Measurements from ENCODE around the gene GLP2R.

GLP2R gene

DNA sequence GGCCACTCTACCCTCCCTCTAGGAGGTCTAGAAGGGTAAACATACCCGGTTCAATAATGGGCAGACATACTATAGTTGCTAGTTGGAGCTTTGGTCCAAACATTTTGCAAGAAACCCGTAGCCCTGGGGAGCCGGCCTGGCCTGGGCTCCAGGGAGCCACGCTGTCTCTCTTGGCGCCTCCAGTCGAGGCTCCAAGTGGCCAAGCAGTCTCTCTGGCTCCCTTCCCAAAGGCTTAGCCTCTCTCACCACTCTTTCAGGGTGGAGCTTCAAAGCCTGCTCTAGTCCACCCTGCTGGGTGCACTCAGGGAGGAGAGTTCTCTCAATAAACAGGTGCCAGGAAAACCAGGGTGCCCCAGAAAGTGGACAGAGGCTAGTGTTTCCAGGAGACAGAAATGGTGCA lies 47.1 kb downstream of the GLP2R start:
- H3K4me3 ChIP-seq (ENCODE audit: low read depth, low read length): no peak overlapping the region
- POLR2A ChIA-PET: no interaction called here

GRCh38 chr17:9874722-9875121 lies 49.0 kb downstream of the GLP2R start:
- CTCF ChIA-PET: interaction anchor here (0.6 to 2.2 kb wide), 8 partner anchors 9 to 351 kb away, joined by 3 to 16 read pairs (median 4); no protein-coding TSS in a partner anchor

More for the DNA sequence above, 47.1 kb downstream of the GLP2R start:
- CTCF ChIA-PET: interaction anchor here (0.7 to 2.2 kb wide), 4 partner anchors 17 to 1706 kb away, joined by 3 to 16 read pairs (median 4); no protein-coding TSS in a partner anchor
- Histone ChIP-seq H3K27ac (ENCODE audit: extremely low read depth, low read depth, low read length) (no peak overlapping the region), H3K36me3 (ENCODE audit: control insufficient read depth in 2 of 2, insufficient read depth in 1 of 2, low read length in 2 of 2) (no peaks in the 10 kb centered on the region), H3K4me1 (ENCODE audit: control insufficient read depth, insufficient read depth, low read length) (no peaks in the 10 kb centered on the region), H3K9me3 (ENCODE audit: control insufficient read depth, insufficient read depth, low read depth, low read length) (no peaks in the 10 kb centered on the region)
- TF ChIP-seq, protein P1, sequence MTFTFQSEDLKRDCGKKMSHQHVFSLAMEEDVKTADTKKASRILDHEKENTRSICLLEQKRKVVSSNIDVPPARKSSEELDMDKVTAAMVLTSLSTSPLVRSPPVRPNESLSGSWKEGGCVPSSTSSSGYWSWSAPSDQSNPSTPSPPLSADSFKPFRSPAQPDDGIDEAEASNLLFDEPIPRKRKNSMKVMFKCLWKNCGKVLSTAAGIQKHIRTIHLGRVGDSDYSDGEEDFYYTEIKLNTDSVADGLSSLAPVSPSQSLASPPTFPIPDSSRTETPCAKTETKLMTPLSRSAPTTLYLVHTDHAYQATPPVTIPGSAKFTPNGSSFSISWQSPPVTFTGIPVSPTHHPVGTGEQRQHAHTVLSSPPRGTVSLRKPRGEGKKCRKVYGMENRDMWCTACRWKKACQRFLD (tag by site-specific recombination; IDR thresholded peaks at IDR 0.05): no peak
- no peak for TF ChIP-seq HOXD13 (CRISPR knock-in tag; IDR thresholded peaks at IDR 0.05; ENCODE audit: borderline replicate concordance)
- TF ChIP-seq ZNF555 (tag by site-specific recombination; conservative IDR thresholded peaks at IDR 0.05): no peak
- TF ChIP-seq IKZF3 (tag by site-specific recombination; IDR thresholded peaks at IDR 0.05): no peak
- TF ChIP-seq, protein P2, sequence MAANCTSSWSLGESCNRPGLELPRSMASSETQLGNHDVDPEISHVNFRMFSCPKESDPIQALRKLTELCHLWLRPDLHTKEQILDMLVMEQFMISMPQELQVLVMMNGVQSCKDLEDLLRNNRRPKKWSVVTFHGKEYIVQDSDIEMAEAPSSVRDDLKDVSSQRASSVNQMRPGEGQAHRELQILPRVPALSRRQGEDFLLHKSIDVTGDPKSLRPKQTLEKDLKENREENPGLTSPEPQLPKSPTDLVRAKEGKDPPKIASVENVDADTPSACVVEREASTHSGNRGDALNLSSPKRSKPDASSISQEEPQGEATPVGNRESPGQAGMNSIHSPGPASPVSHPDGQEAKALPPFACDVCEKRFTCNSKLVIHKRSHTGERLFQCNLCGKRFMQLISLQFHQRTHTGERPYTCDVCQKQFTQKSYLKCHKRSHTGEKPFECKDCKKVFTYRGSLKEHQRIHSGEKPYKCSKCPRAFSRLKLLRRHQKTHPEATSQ (tag by site-specific recombination; IDR thresholded peaks at IDR 0.05): no peak
- TF ChIP-seq FEZF1 (tag by site-specific recombination; IDR thresholded peaks at IDR 0.05): no peak
- TF ChIP-seq ZNF530 (tag by site-specific recombination; IDR thresholded peaks at IDR 0.05; ENCODE audit: low read depth): no peak
- TF ChIP-seq ZNF398 (tag by site-specific recombination; IDR thresholded peaks at IDR 0.05): no peak
- no peak for TF ChIP-seq ZNF157 (tag by site-specific recombination; IDR thresholded peaks at IDR 0.05)
- TF ChIP-seq ZBTB8A (tag by site-specific recombination; IDR thresholded peaks at IDR 0.05): no peak
- TF ChIP-seq ZNF747 (tag by site-specific recombination; IDR thresholded peaks at IDR 0.05): no peak
- TF ChIP-seq ZBTB20 (tag by site-specific recombination; IDR thresholded peaks at IDR 0.05): no peak
- no peak for TF ChIP-seq ZNF341 (tag by site-specific recombination; IDR thresholded peaks at IDR 0.05; ENCODE audit: low read depth)
- no peak for TF ChIP-seq PRDM1 (tag by site-specific recombination; IDR thresholded peaks at IDR 0.05)

More at GRCh38 chr17:9874722-9875121, 49.0 kb downstream of the GLP2R start:
- no peak overlapping the region for H3K27ac ChIP-seq (ENCODE audit: extremely low read depth, low read depth, low read length)
- POLR2A ChIA-PET: no interaction called here
- TF ChIP-seq KLF1 (tag by site-specific recombination; IDR thresholded peaks at IDR 0.05) (no peak), ZNF626 (tag by site-specific recombination; IDR thresholded peaks at IDR 0.05) (no peak), GFI1B (tag by site-specific recombination; IDR thresholded peaks at IDR 0.05) (no peak), KLF10 (tag by site-specific recombination; IDR thresholded peaks at IDR 0.05) (no peak), ZNF560 (tag by site-specific recombination; IDR thresholded peaks at IDR 0.05; ENCODE audit: borderline replicate concordance) (no peak), ZNF521 (tag by site-specific recombination; IDR thresholded peaks at IDR 0.05) (no peak)
- TF ChIP-seq, protein P3, sequence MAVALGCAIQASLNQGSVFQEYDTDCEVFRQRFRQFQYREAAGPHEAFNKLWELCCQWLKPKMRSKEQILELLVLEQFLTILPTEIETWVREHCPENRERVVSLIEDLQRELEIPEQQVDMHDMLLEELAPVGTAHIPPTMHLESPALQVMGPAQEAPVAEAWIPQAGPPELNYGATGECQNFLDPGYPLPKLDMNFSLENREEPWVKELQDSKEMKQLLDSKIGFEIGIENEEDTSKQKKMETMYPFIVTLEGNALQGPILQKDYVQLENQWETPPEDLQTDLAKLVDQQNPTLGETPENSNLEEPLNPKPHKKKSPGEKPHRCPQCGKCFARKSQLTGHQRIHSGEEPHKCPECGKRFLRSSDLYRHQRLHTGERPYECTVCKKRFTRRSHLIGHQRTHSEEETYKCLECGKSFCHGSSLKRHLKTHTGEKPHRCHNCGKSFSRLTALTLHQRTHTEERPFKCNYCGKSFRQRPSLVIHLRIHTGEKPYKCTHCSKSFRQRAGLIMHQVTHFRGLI (tag by site-specific recombination; IDR thresholded peaks at IDR 0.05): no peak
- H3K36me3 ChIP-seq (ENCODE audit: control insufficient read depth in 2 of 2, insufficient read depth in 1 of 2, low read length in 2 of 2): no peaks in the 10 kb centered on the region
- no peak overlapping the region for H3K4me3 ChIP-seq (ENCODE audit: low read depth, low read length)
- no peaks in the 10 kb centered on the region for H3K4me1 ChIP-seq (ENCODE audit: control insufficient read depth, insufficient read depth, low read length)
- H3K9me3 ChIP-seq (ENCODE audit: control insufficient read depth, insufficient read depth, low read depth, low read length): no peaks in the 10 kb centered on the region
